HepG2 (cell line): ENCODE data around the gene FANCD2. TPM values are rescaled to one million over a fixed set of nuclear protein-coding genes. Genes with fewer than 3 reads are reported as not detected.

ENCODE experiments used
- ATAC-seq: fragments of 200-7000 bp; cut with Tn5 transposase; 3 replicates; pipeline ENCODE4 v1.9.1; 2020; ENCODE audit warnings: mild to moderate bottlenecking, moderate library complexity
- BruUV-seq: library from RNA; stranded (reverse); fragments of 400-500 nt; replicated peaks from 2 replicates; lab custom pipeline; 2021; lab: Mats Ljungman, UMichigan
- CTCF ChIA-PET: fragments of 300-600 bp; formaldehyde crosslinking; extraction: SDS; loops from one replicate; lab custom pipeline; 2021; ENCODE audit warnings: low total read pairs, inconsistent platforms, low intra/inter-chr PET ratio; lab: Yijun Ruan, JAX
- POLR2A ChIA-PET: fragments of 350-600 bp; sonication (Branson Sonifier 250); formaldehyde crosslinking; loops from one replicate; lab custom pipeline; 2020; ENCODE audit warnings: antibody characterized with exemption, inconsistent platforms; lab: Yijun Ruan, JAX
- DNase-seq: peaks from one replicate; pipeline ENCODE4 v3.0.0-alpha.2; 2015; ENCODE audit warnings: low spot score
- FAIRE-seq: peaks from 3 replicates; lab custom pipeline; 2011; peaks lifted over from hg19 to GRCh38; lab: Jason Lieb, UNC
- H2AFZ ChIP-seq: one replicate; pipeline ENCODE4 v1.6.1; 2011; ENCODE audit warnings: low read length, inconsistent platforms
- H3K27ac ChIP-seq: fragments of 300-600 bp; 3 replicates; pipeline ENCODE4 v1.8.0; 2011; ENCODE audit warnings: mixed run types, mild to moderate bottlenecking, mixed read lengths, low read length, inconsistent platforms; ENCODE audit not compliant: insufficient read depth; ENCODE audit errors: extremely low read length
- H3K27me3 ChIP-seq, 2 experiments: fragments of 200-600 bp in 1 of 2; 2 replicates in 1 of 2; 3 replicates in 1 of 2; pipeline versions ENCODE4 v1.6.0 to v1.8.0; 2011; ENCODE audit warnings: low read length in 2 of 2, mild to moderate bottlenecking in 2 of 2, moderate library complexity in 2 of 2, inconsistent platforms in 1 of 2; ENCODE audit not compliant: insufficient read depth in 2 of 2, control insufficient read depth in 1 of 2
- H3K36me3 ChIP-seq, 2 experiments: fragments of 200-600 bp in 1 of 2; replicated peaks in 1 of 2; 2 replicates in 1 of 2; 3 replicates in 1 of 2; pipeline versions ENCODE4 v1.5.1 to v1.8.0; 2011; ENCODE audit warnings: low read length in 2 of 2, inconsistent platforms in 1 of 2; ENCODE audit not compliant: insufficient read depth in 2 of 2, control insufficient read depth in 1 of 2
- H3K4me1 ChIP-seq: 2 replicates; pipeline ENCODE4 v1.5.1; 2012; ENCODE audit warnings: low read length, inconsistent platforms; ENCODE audit not compliant: insufficient read depth
- H3K4me2 ChIP-seq: 2 replicates; pipeline ENCODE4 v1.6.0; 2011; ENCODE audit warnings: low read depth, low read length, inconsistent platforms
- H3K4me3 ChIP-seq, 3 experiments: fragments of 200-600 bp in 1 of 3; sonication (generic), shearing (Covaris generic) in 1 of 3; replicated peaks in 1 of 3; 2 replicates each; pipeline ENCODE4 v1.5.1; 2011 to 2016; ENCODE audit warnings: low read length in 3 of 3, inconsistent platforms in 2 of 3, low read depth in 2 of 3, mild to moderate bottlenecking in 2 of 3, control low read depth in 1 of 3, mixed read lengths in 1 of 3; ENCODE audit not compliant: insufficient read depth in 1 of 3
- H3K79me2 ChIP-seq: one replicate; pipeline ENCODE4 v1.6.1; 2011; ENCODE audit warnings: low read length, inconsistent platforms; ENCODE audit not compliant: insufficient read depth
- H3K9ac ChIP-seq: 2 replicates; pipeline ENCODE4 v1.6.0; 2011; ENCODE audit warnings: mild to moderate bottlenecking, low read depth, low read length, inconsistent platforms; ENCODE audit not compliant: insufficient read depth
- H3K9me3 ChIP-seq: 2 replicates; pipeline ENCODE4 v1.5.1; 2012; ENCODE audit warnings: mild to moderate bottlenecking, low read length
- H4K20me1 ChIP-seq: 2 replicates; pipeline ENCODE4 v1.6.0; 2011; ENCODE audit warnings: inconsistent platforms, mild to moderate bottlenecking, low read length, moderate library complexity; ENCODE audit not compliant: insufficient read depth
- AFF4 ChIP-seq: sonication (generic); formaldehyde crosslinking; IDR thresholded peaks from 2 replicates; pipeline ENCODE4 v1.4.0; 2020; ENCODE audit warnings: missing genetic modification reagents
- CSRNP2 ChIP-seq: sonication (generic); formaldehyde crosslinking; conservative IDR thresholded peaks from 2 replicates; pipeline ENCODE4 v1.8.0; 2022; ENCODE audit warnings: low read depth, missing genetic modification reagents
- GTF2F1 ChIP-seq: fragments of 150-350 bp; IDR thresholded peaks from 2 replicates; pipeline ENCODE4 v1.6.1; 2014; ENCODE audit warnings: low read length
- MEIS1 ChIP-seq: sonication (generic); formaldehyde crosslinking; IDR thresholded peaks from 2 replicates; pipeline ENCODE4 v1.9.0; 2021; ENCODE audit warnings: mild to moderate bottlenecking, missing genetic modification reagents, moderate library complexity, borderline replicate concordance
- MLX ChIP-seq: IDR thresholded peaks from 2 replicates; pipeline ENCODE4 v1.6.1; 2016
- NFYC ChIP-seq: IDR thresholded peaks from 2 replicates; pipeline ENCODE4 v1.6.1; 2016; ENCODE audit warnings: missing genetic modification reagents, missing compliant biosample characterization
- PBX2 ChIP-seq: IDR thresholded peaks from 2 replicates; pipeline ENCODE4 v1.6.1; 2016; ENCODE audit warnings: control low read depth
- ZBTB34 ChIP-seq: sonication (generic); formaldehyde crosslinking; IDR thresholded peaks from 2 replicates; pipeline ENCODE4 v1.8.0; 2022; ENCODE audit warnings: mild to moderate bottlenecking, missing genetic modification reagents
- ZBTB38 ChIP-seq: sonication (generic); formaldehyde crosslinking; IDR thresholded peaks from 2 replicates; pipeline ENCODE4 v1.5.1; 2020; ENCODE audit warnings: mild to moderate bottlenecking, missing genetic modification reagents
- ZNF276 ChIP-seq: sonication (generic); formaldehyde crosslinking; IDR thresholded peaks from 2 replicates; pipeline ENCODE4 v1.4.0; 2020; ENCODE audit warnings: mild to moderate bottlenecking, low read depth, missing genetic modification reagents
- ZNF549 ChIP-seq: sonication (generic); formaldehyde crosslinking; IDR thresholded peaks from 2 replicates; pipeline ENCODE4 v1.5.0; 2020; ENCODE audit warnings: missing genetic modification reagents
- ZNF7 ChIP-seq: IDR thresholded peaks from 2 replicates; pipeline ENCODE4 v1.6.1; 2016; ENCODE audit warnings: missing biosample characterization, missing genetic modification reagents
- ZNF776 ChIP-seq: sonication (generic); formaldehyde crosslinking; IDR thresholded peaks from 2 replicates; pipeline ENCODE4 v1.4.0; 2020; ENCODE audit warnings: mild to moderate bottlenecking, missing genetic modification reagents
- WGBS: methylation state at CpG from one replicate; pipeline ENCODE4 v1.1.6; 2017; ENCODE audit warnings: low lambda C conversion rate; 5-methylcytosine and 5-hydroxymethylcytosine counted together
- in situ Hi-C: cut with HindIII; loops from 2 replicates; pipeline ENCODE4 v1.10.0; 2017; ENCODE audit warnings: low pct_unique_long_range_greater_than_20kb; ENCODE audit not compliant: extremely low pct_ligation_motif_present
- intact Hi-C: fragments of 100-400 bp; cut with micrococcal nuclease; formaldehyde crosslinking; loops from one replicate; pipeline ENCODE4 v1.10.0; 2022; ENCODE audit not compliant: unreplicated experiment
- polyA plus RNA-seq, 8 experiments: library from polyadenylated mRNA; depleted of rRNA in 3 of 8; stranded (reverse) in 7 of 8; unstranded in 1 of 8; fragments of >200 nt; fragmentation: Illumina TruSeq in 4 of 8; extraction: Trizol in 4 of 8; gene quantifications; 2 replicates each; pipeline versions ENCODE4 v1.2.1 to v1.2.3, GENCODE V29; 2011 to 2016; ENCODE audit warnings: low read depth in 4 of 8, missing spikeins in 1 of 8, mixed read lengths in 1 of 8; ENCODE audit not compliant: insufficient read depth in 1 of 8
- total RNA-seq, 5 experiments: library from RNA; depleted of rRNA; stranded (reverse); fragments of >200 nt; fragmentation: Illumina TruSeq; extraction: Trizol; gene quantifications; 2 replicates each; pipeline ENCODE4 v1.2.3, GENCODE V29; 2016; ENCODE audit warnings: low read depth in 1 of 5

The FANCD2 gene
- total and polyA plus RNA-seq, 2 of the 13 experiments (the other 11 are each of a cell fraction or from before 2014, with no cell fraction given) = 10.1 to 42.0 TPM

- H3K9me3 ChIP-seq = no peaks in the 10 kb centered on the region
- ATAC-seq = no peak
- no peak overlapping the region for H3K9ac ChIP-seq
- no peak overlapping the region for H2AFZ ChIP-seq
- intact Hi-C loops = no loop called here
- H3K4me2 ChIP-seq = no peak overlapping the region
- 95% methylated on average over 10 of the region's 10 CpGs for WGBS
- FAIRE-seq = peak; percentile 23
- DNase-seq = no peak
- in situ Hi-C loops = no loop called here
- H3K27ac ChIP-seq = no peak overlapping the region
- no TSS peak for BruUV-seq
- POLR2A ChIA-PET = no interaction called here
- no peaks in the 10 kb centered on the region for H4K20me1 ChIP-seq
- H3K4me3 ChIP-seq = no peak overlapping the region
- H3K36me3 ChIP-seq = peaks cover 0 to 13% of the 10 kb centered on the region in 2 experiments; a peak in 3 of 5 replicates
- peaks cover 5% of the 10 kb centered on the region for H3K79me2 ChIP-seq
- no peaks in the 10 kb centered on the region for H3K27me3 ChIP-seq
- H3K4me1 ChIP-seq = no peaks in the 10 kb centered on the region
- CTCF ChIA-PET = no interaction called here
- TF ChIP-seq MLX (CRISPR knock-in tag) (no peak), AFF4 (CRISPR knock-in tag) (no peak), ZNF276 (CRISPR knock-in tag) (no peak), NFYC (CRISPR knock-in tag) (no peak), PBX2 (CRISPR knock-in tag) (no peak), CSRNP2 (CRISPR knock-in tag) (no peak), GTF2F1 (no peak), ZBTB38 (CRISPR knock-in tag) (no peak), ZNF776 (CRISPR knock-in tag) (no peak), ZBTB34 (CRISPR knock-in tag) (no peak), MEIS1 (CRISPR knock-in tag) (no peak), ZNF549 (CRISPR knock-in tag) (no peak), ZNF7 (no peak)
Measured at GRCh38 chr3:9994086-9994844, 32.0 kb upstream of the FANCD2 start.
